Prostate gland (tissue), 2 donors: ENCODE data around the gene PARP8.

Source experiments
- POLR2A ChIP-seq: fragments of 450-650 bp; IDR thresholded peaks from one replicate; pipeline ENCODE4 v1.6.1; 2016; ENCODE audit warnings: antibody characterized with exemption, mild to moderate bottlenecking
- POLR2AphosphoS5 ChIP-seq: sonication (generic); formaldehyde crosslinking; IDR thresholded peaks from one replicate; pipeline ENCODE4 v1.6.1; 2017; ENCODE audit warnings: antibody characterized with exemption
- TF ChIP-seq, protein P1 (sequence below), 4 experiments: fragments of 200-600 bp in 2 of 4; fragments of 450-650 bp in 2 of 4; sonication (generic) in 2 of 4; IDR thresholded peaks; 1 replicate in 3 of 4; 2 replicates in 1 of 4; pipeline ENCODE4 v1.5.1; 2016 to 2019; ENCODE audit warnings: antibody characterized with exemption in 4 of 4, mild to moderate bottlenecking in 2 of 4, moderate library complexity in 2 of 4

DNA sequence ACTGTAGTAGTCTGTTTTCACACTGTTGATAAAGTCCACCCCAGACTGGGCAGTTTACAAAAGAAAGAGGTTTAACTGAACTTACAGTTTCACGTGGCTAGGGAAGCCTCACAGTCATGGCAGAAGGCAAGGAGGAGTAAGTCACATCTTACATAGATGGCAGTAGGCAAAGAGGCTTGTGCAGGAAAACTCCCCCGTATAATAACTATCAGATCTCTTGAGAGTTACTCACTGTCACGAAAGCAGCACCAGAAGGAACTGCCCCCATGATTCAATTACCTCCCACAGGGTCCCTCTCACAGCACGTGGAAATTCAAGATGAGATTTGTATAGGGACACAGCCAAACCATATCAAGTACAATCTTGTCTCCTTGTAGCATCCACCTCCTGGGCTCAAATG lies 21.1 kb downstream of the PARP8 start:
- TF ChIP-seq, protein P1, sequence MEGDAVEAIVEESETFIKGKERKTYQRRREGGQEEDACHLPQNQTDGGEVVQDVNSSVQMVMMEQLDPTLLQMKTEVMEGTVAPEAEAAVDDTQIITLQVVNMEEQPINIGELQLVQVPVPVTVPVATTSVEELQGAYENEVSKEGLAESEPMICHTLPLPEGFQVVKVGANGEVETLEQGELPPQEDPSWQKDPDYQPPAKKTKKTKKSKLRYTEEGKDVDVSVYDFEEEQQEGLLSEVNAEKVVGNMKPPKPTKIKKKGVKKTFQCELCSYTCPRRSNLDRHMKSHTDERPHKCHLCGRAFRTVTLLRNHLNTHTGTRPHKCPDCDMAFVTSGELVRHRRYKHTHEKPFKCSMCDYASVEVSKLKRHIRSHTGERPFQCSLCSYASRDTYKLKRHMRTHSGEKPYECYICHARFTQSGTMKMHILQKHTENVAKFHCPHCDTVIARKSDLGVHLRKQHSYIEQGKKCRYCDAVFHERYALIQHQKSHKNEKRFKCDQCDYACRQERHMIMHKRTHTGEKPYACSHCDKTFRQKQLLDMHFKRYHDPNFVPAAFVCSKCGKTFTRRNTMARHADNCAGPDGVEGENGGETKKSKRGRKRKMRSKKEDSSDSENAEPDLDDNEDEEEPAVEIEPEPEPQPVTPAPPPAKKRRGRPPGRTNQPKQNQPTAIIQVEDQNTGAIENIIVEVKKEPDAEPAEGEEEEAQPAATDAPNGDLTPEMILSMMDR (IDR thresholded peaks at IDR 0.05) = no peak
- TF ChIP-seq POLR2A = no peak
- no peak for TF ChIP-seq POLR2AphosphoS5
